ENCODE measurements around the gene SHB.

- TF ChIP-seq POLR2AphosphoS5 (IDR thresholded peaks at IDR 0.05; ENCODE audit: low read depth, low read length) = no peak
- no peak for TF ChIP-seq SIN3A (IDR thresholded peaks at IDR 0.05; ENCODE audit: borderline replicate concordance, insufficient read depth, low read length)
- TF ChIP-seq REST (IDR thresholded peaks at IDR 0.05; ENCODE audit: insufficient read depth in 1 of 2, low read depth in 2 of 2, low read length in 2 of 2) = no peak
Observed at GRCh38 chr9:38026021-38026809, 42.8 kb downstream of the SHB start.
